ENCODE data around the gene TMEM132D. TPM values are rescaled to one million over a fixed set of nuclear protein-coding genes. Genes with fewer than 3 reads are reported as not detected.

The TMEM132D gene
- total RNA-seq, 1 donor from 2014 or later = 2.6 TPM

- DNase-seq (ENCODE audit: low spot score) = no peak
Measured at GRCh38 chr12:129729170-129729569, 174.7 kb downstream of the TMEM132D start.

DNA sequence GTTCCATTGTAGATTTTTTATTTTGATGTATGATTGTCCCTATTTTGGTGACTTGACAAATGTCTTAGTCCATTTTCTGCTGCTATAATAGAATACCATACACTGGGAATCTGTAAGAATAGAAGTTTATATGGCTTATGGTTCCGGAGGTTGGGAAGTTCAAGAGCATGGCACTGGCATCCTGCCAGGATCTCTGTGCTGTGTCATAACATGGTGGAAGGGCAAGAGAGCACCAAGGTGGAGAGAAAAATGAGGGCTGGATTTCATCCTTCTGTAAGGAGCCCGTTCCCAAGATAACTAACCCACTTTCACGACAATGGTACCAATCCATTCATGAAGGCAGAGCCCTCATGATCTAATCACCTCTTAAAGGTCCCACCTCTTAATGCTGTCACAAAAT, 176.7 kb downstream of the TMEM132D start:
- DNase-seq (ENCODE audit: low spot score) = no peak

GRCh38 chr12:129723260-129723659, 180.6 kb downstream of the TMEM132D start:
- DNase-seq (ENCODE audit: low spot score) = no peak

DNA sequence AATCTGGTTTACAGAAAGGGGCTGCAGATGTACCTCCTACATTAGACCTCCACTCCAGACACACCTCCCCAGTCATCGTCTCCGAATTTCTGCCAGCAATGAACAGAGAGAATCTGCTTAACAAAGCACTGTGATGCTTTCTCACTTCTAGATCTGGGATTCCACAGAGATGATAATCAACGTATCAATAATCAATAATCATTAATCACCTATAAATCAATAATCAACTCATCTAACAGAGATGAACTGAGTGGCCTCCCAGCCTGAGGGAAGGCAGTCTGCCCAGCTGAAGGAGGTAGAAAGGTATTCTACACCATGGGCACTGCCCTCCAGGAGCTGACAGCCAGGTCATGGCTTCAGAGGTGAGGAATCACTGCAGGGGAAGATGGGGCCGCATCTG, 183.2 kb downstream of the TMEM132D start:
- DNase-seq (ENCODE audit: low spot score) = no peak

GRCh38 chr12:129719416-129719815, 184.4 kb downstream of the TMEM132D start:
- no peak for DNase-seq (ENCODE audit: low spot score)

- DNase-seq (ENCODE audit: low spot score) = no peak
Measured at GRCh38 chr12:129717438-129717837, 186.4 kb downstream of the TMEM132D start.

DNA sequence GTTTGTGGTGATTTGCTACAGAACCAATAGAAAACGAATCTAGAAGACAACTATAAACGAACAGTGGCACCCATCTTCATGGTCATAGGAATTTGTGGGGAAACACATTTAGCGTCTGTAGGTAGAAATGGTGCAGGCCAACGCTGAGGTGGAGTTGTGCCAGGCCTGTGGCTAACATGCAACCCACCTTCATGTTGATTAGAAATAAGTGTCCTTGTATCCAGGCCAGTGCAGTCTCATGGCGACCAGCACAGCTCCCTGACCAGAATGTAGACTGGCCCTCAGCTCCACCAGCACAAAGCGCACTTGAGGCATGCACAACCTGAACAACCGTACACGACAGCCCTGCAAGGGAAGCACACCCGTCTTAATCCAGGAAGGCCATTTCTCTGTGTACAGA, 187.0 kb downstream of the TMEM132D start:
- DNase-seq (ENCODE audit: low spot score) = no peak

DNA sequence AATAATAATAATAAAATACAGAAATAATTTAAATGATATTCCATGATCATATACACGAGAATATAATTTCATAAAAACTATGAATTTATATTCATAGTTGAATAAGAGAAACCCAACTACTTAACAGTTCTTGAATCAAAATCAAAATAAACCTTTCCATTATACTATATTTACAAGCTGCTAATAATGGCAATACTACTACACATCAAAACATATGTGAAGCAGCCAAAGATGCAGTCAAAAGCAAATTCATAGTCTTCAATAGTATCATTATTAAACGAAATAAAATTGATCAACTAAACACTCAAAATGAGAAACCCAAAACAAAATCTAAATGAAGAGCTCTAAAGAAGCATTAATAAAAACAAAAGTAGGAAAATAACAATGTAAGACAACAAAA, 197.1 kb downstream of the TMEM132D start:
- DNase-seq (ENCODE audit: low spot score) = no peak

- DNase-seq (ENCODE audit: low spot score) = no peak
Measured at GRCh38 chr12:129704232-129704830, 199.5 kb downstream of the TMEM132D start.

DNA sequence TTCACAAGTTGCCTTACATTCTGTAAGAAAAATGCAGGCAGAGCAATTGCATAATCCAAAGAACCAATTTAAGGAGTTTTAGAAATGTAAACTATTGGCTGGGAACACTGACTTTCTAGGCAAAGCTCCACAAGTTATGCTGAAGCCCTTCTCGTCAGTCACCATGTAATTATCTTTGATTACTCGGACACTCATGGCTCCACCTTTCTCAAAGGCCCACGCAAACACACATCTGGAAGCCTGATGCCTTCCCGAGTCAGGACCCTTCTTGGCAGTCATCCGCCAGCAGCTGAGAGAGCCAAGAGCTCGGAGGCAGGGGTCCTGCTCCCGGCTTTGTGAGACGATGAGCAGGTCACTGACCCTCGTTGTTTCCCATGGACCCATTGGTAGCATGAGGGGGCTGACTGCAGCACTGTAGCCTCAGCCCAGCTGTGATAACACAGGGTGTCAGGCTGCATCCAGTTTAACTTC, 202.2 kb downstream of the TMEM132D start:
- no peak for DNase-seq (ENCODE audit: low spot score)

GRCh38 chr12:129700036-129700435, 203.8 kb downstream of the TMEM132D start:
- no peak for DNase-seq (ENCODE audit: low spot score)

DNA sequence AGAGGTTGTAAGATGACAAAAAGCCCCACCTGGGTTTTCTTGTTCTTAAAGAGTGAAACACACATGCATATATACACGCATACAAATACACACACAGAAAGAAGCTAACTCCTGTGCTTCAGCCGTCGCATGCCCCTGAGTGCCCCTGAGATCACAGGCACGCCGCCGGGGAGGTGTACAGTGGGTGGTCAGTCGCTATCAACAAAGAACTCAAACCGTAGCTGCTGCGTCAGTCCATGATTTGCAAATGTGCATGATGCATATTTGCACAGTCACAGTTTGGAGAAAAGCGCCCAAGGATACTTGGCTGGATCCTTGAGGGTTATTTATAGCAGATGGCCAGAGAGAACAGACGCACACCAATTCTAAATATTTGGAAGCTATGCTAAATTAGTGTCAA, 206.9 kb downstream of the TMEM132D start:
- no peak for DNase-seq (ENCODE audit: low spot score)

DNA sequence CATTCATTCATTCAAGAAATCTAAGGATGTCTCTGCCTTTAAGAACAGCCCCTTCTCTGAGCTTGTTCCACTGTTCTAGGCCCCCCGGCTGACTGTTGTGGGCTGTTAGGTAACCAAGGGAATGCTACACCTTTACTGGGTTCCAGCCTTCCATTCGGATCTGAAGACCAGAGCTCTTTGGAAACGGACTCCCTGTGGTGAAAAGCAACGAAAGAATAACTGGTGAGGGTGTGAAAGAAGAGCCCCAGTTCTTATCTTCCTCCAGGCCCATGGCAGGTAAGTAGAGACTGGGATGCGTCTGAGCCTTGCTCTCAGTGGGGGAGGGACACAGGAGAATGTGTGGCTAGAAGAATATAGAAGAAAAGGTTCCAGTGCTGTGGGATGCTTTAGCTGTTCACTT, 207.4 kb downstream of the TMEM132D start:
- DNase-seq (ENCODE audit: low spot score) = no peak

- DNase-seq (ENCODE audit: low spot score) = no peak
Measured at GRCh38 chr12:129693731-129694130, 210.1 kb downstream of the TMEM132D start.

DNA sequence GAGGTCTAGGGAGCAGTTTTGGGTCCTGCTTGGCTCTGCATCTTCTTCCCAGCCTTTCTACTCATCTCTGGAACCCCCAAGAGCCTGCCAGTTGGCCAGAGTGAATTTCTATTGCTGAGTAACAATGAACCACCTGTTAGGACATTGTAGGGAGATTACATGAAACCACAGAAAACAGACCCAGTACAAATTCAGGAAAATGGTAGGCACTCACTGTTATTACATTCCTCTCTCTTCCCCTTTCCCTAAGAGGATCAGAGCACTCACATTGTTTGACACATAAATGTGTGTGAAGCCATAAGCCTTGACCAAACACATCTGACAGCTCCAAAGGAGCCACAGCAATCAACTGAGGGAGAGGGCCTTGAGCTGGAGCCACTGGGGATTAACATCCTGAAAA, 216.1 kb downstream of the TMEM132D start:
- DNase-seq (ENCODE audit: low spot score) = no peak

- no peak for DNase-seq (ENCODE audit: low spot score)
Measured at GRCh38 chr12:129681830-129682229, 222.0 kb downstream of the TMEM132D start.

DNA sequence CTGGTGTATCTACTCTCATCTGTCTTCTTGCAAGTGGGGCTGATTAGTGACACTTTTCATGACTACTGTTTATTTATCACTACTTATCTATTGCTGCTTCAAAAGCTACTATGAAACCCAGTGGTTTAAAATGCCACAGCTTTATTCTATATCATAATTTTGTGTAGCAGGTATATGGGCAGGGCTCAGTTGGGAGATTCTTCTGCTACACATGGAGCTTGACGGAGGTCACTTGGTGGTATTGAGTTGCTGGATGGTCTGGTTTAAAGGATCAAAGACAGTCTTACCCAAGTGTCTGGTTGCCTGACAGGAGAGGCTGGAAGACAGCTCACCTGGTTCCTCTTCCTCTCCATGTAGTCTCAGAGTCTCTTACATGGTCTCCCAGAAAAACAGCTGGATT, 222.7 kb downstream of the TMEM132D start:
- no peak for DNase-seq (ENCODE audit: low spot score)

DNA sequence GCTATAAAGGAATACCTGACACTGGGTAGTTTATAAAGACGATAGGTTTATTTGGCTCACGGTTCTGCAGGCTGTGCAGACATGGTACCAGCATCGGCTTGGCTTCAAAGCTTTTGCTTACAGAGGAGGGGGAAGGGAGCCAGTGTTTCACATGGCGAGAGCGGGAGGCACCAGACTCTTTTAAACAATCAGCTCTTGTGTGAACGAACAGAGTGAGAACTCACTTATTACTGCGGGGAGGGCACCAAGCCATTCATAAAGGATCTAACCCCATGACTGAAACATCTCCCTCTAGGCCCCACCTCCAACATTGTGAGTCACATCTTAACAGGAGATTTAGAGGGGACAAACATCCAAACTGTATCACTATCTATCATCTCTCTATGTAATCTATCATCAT, 227.4 kb downstream of the TMEM132D start:
- DNase-seq (ENCODE audit: low spot score) = no peak

GRCh38 chr12:129675947-129676346, 227.9 kb downstream of the TMEM132D start:
- no peak for DNase-seq (ENCODE audit: low spot score)

GRCh38 chr12:129675496-129675895, 228.3 kb downstream of the TMEM132D start:
- DNase-seq (ENCODE audit: low spot score) = no peak

- DNase-seq (ENCODE audit: low spot score) = no peak
Measured at GRCh38 chr12:129673806-129674205, 230.0 kb downstream of the TMEM132D start.

GRCh38 chr12:129672110-129672509, 231.7 kb downstream of the TMEM132D start:
- no peak for DNase-seq (ENCODE audit: low spot score)

DNA sequence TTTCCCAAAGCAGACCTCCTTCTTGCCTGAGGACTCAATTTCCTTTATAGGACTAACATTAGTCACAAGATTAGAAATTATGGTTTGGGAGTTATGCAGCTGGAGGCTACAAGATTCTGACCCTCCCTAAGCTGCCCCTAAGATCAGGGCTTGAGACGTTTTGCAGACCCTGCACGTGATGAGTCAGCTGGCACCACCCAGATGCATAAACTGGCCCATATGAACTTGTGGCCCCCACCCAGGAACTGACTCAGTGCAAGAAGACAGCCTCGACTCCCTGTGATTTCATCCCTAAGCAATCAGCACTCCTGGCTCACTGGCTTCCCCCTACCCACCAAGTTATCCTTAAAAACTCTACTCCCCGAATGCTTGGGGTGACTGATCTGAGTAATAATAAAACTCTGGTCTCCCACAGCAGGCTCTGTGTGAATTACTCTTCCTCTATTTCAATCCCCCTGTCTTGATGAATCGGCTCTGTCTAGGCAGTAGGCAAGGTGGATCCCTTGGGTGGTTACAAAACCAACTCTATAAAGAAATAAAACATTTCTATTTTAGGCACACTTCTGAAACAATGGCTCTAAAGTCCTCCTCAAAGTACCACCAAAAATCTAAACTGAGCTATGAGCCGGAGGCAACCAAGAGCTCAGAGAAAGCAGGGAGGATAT, 233.4 kb downstream of the TMEM132D start:
- DNase-seq (ENCODE audit: low spot score) = no peak

DNA sequence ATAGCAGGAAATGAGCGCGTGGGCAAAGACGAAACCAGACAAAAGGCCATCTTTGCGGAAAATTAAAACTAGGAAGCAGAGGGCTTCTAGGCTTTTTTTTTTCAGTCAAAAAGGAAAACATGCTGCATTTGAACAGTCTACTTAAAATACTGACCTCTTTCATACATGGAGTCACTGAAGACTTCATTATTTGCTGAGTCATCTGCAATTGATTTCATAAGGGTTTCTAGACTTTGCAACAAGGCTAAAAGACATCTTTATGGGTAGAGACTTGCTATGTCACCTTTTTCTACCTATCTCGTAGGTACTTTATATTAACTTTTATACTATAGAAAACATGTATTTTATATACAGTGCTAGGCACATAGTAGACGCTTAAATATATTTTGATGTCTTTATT, 238.4 kb downstream of the TMEM132D start:
- DNase-seq (ENCODE audit: low spot score) = no peak
